ENCODE data around the gene SELENON. TPM values are rescaled to one million over a fixed set of nuclear protein-coding genes. Genes with fewer than 3 reads are reported as not detected.

The SELENON gene
- total and polyA plus RNA-seq, 2 of the 8 experiments (the other 6 are each of a cell fraction or from before 2014, with no cell fraction given) = 43.0 to 77.6 TPM

DNA sequence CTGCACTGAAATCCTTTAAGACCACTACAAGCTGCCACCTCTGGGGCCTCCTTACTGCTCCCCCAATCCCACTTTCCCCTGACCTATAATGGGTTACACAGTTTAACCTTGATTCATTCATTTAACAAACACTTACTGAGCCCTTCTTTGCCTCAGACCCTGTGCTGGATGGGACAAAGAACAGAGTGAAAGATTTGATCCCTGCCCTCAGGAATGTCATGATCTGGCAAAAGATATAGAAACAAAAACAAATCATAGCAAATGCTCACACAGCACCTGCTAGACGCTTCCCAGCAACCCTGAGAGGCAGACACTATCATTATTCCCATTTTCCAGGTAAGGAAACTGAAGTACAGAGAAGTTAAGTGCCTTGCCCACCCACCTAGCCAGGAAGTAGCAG is 66.3 kb downstream of the SELENON start:
- no peaks in the 10 kb centered on the region for H3K79me1 ChIP-seq (ENCODE audit: low read depth, low read length)
- WGBS, 2 experiments (ENCODE audit: extremely low coverage in 1 of 2, insufficient coverage in 1 of 2, insufficient read length in 1 of 2, insufficient replicate concordance in 2 of 2, low coverage in 1 of 2, low lambda C conversion rate in 2 of 2, missing lambda C conversion rate in 1 of 2) = 93% methylated on average over 1 of the region's 1 CpG; no CpG with 5 or more reads in 1 of the 2 experiments
- TF ChIP-seq EZH2 (IDR thresholded peaks at IDR 0.05; ENCODE audit: low read depth, low read length, severe bottlenecking) (no peak), HDAC6 (IDR thresholded peaks at IDR 0.05; ENCODE audit: low read depth, low read length) (no peak), RAD21 (IDR thresholded peaks at IDR 0.05 in 1 of 2, conservative IDR thresholded peaks at IDR 0.05 in 1 of 2; ENCODE audit: low read depth in 2 of 2, low read length in 2 of 2) (no peak)

More for the DNA sequence above, 66.3 kb downstream of the SELENON start:
- Histone ChIP-seq H3K36me3 (ENCODE audit: control insufficient read depth in 2 of 4, insufficient read depth in 4 of 4, low read length in 3 of 4) (peaks cover 0 to 8% (median 1%) of the 10 kb centered on the region in 4 experiments; a peak in 3 of 8 replicates), H3K79me2 (ENCODE audit: control insufficient read depth in 1 of 2, insufficient read depth in 2 of 2, low read length in 2 of 2) (no peaks in the 10 kb centered on the region), H4K5ac (ENCODE audit: insufficient read length, low read depth, low read length) (no peak overlapping the region), H2BK15ac (ENCODE audit: low read length) (no peak overlapping the region), H3K4ac (replicated peaks; ENCODE audit: insufficient read length, low read depth, low read length) (no peak overlapping the region), H3K27ac (ENCODE audit: low read depth, low read length) (no peak overlapping the region), H3K4me3 (ENCODE audit: extremely low read depth in 1 of 4, insufficient read depth in 2 of 4, low read depth in 3 of 4, low read length in 4 of 4) (no peak overlapping the region), H2BK120ac (replicated peaks; ENCODE audit: low read depth, low read length) (no peak overlapping the region), H3K18ac (ENCODE audit: extremely low read depth, low read length) (no peak overlapping the region), H2AFZ (ENCODE audit: low read length) (no peak overlapping the region), H2BK20ac (ENCODE audit: low read length) (no peak overlapping the region), H4K8ac (ENCODE audit: extremely low read depth, insufficient read depth, low read length) (no peak overlapping the region), H3K9me3 (ENCODE audit: insufficient read depth in 2 of 2, low read depth in 1 of 2, low read length in 1 of 2) (no peaks in the 10 kb centered on the region), H3K4me2 (ENCODE audit: insufficient read depth in 1 of 2, low read depth in 2 of 2, low read length in 2 of 2) (no peak overlapping the region), H3K56ac (replicated peaks; ENCODE audit: insufficient read length, low read depth, low read length) (no peak overlapping the region), H3K4me1 (replicated peaks in 1 of 4; ENCODE audit: control insufficient read depth in 3 of 4, insufficient read depth in 4 of 4, low read length in 3 of 4) (peaks cover 3 to 12% (median 9%) of the 10 kb centered on the region in 4 experiments), H3K9ac (replicated peaks in 1 of 4; ENCODE audit: extremely low read depth in 1 of 4, low read depth in 3 of 4, low read length in 3 of 4) (no peak overlapping the region), H3K23me2 (ENCODE audit: low read depth, low read length) (no peaks in the 10 kb centered on the region), H3K14ac (ENCODE audit: insufficient read length) (no peak overlapping the region), H2AK5ac (ENCODE audit: low read depth, low read length) (no peak overlapping the region), H3K23ac (ENCODE audit: insufficient read length) (no peak overlapping the region), H4K20me1 (replicated peaks in 1 of 2; ENCODE audit: control insufficient read depth in 1 of 2, insufficient read depth in 2 of 2, low read length in 2 of 2) (peaks cover 0 to 1% of the 10 kb centered on the region in 2 experiments), H4K91ac (replicated peaks; ENCODE audit: insufficient read length, low read length) (no peak overlapping the region), H2BK12ac (ENCODE audit: low read depth, low read length) (no peak overlapping the region), H3K27me3 (replicated peaks in 1 of 4; ENCODE audit: control insufficient read depth in 3 of 4, extremely low read depth in 1 of 4, insufficient read depth in 3 of 4, low read length in 3 of 4) (no peaks in the 10 kb centered on the region), H2BK5ac (ENCODE audit: low read depth, low read length) (no peak overlapping the region)
- DNase-seq (ENCODE audit: low read depth in 1 of 2, low spot score in 2 of 2) (no peak), FAIRE-seq (no peak)
- ChIA-PET POLR2A (ENCODE audit: partially characterized antibody) (interaction anchor here (1.4 to 2.6 kb wide), 3 partner anchors 9 to 34 kb away, joined by 3 to 10 read pairs (median 7); partner anchors contain the start of gene PAQR7), CTCF (ENCODE audit: partially characterized antibody) (interaction anchor here (1.4 to 2.4 kb wide), 2 partner anchors 24 to 30 kb away, joined by 3 to 11 read pairs; no protein-coding TSS in a partner anchor)

Measured in H1 (cell line).